HL-60 (cell line): ENCODE data around the gene NGFR.

Source experiments
- DNase-seq, 2 experiments: peaks; one replicate each; pipeline ENCODE4 v3.0.0-alpha.2; 2010 to 2020; ENCODE audit warnings: low read depth in 1 of 2, low spot score in 1 of 2
- H3K27ac ChIP-seq: fragments of 250-450 bp; sonication (Bioruptor Pico); replicated peaks from 2 replicates; pipeline ENCODE4 v1.5.1; 2020; ENCODE audit warnings: mild to moderate bottlenecking, moderate library complexity
- H3K27me3 ChIP-seq: fragments of 250-450 bp; sonication (Bioruptor Pico); 2 replicates; pipeline ENCODE4 v1.5.1; 2021; ENCODE audit warnings: mild to moderate bottlenecking, moderate library complexity; ENCODE audit not compliant: insufficient read depth, poor library complexity, severe bottlenecking
- H3K4me3 ChIP-seq: replicated peaks from 2 replicates; pipeline ENCODE4 v1.5.1; 2011; ENCODE audit warnings: mild to moderate bottlenecking, control low read depth, low read length; ENCODE audit not compliant: insufficient read depth
- GABPA ChIP-seq: IDR thresholded peaks from 2 replicates; pipeline ENCODE4 v1.6.1; 2012; ENCODE audit warnings: low read depth
- POLR2AphosphoS5 ChIP-seq: IDR thresholded peaks from 2 replicates; pipeline ENCODE4 v1.6.1; 2012; ENCODE audit warnings: low read depth
- SPI1 ChIP-seq: IDR thresholded peaks from 2 replicates; pipeline ENCODE4 v1.6.1; 2012; ENCODE audit warnings: low read depth, mild to moderate bottlenecking, borderline replicate concordance
- TF ChIP-seq, protein P1 (sequence below): IDR thresholded peaks from one replicate; pipeline ENCODE4 v1.5.1; 2011; ENCODE audit warnings: low read length, control low read depth, inconsistent platforms; ENCODE audit not compliant: insufficient read depth
- TF ChIP-seq, protein P2 (sequence below): IDR thresholded peaks from 2 replicates; pipeline ENCODE4 v1.6.1; 2012; ENCODE audit warnings: low read depth; ENCODE audit not compliant: insufficient replicate concordance

NGFR gene

DNA sequence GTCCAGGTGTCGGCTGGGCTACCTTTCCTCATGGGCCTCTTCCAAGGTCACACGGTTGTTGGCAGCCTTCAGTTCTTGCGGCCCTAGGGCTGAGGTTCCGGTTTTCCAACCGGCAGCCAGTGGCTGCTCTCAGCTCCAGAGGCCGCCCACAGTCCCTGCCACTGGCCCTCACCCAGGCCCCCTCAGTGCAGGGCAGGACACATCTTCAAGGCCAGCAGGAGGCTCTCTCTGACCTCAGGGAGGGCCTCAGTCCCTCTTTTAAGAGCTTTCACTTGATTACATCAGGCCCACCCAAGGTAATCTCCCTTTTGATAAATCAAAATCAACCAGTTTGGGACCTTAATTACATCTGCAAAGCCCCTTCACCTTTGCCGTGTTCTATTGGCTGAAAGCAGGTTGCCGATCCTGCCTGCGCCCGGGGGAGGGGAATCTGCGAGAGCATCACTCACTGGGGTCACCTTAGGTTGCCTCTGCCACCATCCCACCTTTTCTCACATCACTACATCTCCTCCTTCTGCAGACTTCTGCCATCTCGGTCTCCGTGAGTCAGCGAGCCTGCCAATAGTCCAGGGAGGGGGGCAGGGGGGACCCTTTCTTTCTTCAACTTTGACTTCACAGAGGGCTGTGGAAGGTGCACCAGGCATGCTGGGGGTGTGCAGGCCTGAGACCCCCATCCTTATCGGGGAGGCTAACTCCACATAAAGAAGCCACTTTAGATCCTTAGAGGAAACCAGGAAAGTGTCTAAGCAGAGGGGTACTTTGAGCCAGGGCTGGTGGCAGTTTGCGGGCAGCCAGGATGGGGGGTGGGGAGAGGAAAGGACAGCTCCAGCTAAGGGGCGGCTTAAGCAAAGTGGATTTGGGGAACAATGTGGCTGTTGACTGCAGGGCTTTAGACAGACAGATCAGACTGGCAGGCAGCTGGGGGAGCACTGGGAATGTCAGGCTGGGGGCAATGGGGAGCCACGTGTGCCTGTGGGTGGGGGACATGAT is 51.7 kb downstream of the NGFR start:
- no peaks in the 10 kb centered on the region for H3K27me3 ChIP-seq
- H3K4me3 ChIP-seq, result no peak overlapping the region
- no peak for DNase-seq
- H3K27ac ChIP-seq, result no peak overlapping the region
- TF ChIP-seq, protein P1, sequence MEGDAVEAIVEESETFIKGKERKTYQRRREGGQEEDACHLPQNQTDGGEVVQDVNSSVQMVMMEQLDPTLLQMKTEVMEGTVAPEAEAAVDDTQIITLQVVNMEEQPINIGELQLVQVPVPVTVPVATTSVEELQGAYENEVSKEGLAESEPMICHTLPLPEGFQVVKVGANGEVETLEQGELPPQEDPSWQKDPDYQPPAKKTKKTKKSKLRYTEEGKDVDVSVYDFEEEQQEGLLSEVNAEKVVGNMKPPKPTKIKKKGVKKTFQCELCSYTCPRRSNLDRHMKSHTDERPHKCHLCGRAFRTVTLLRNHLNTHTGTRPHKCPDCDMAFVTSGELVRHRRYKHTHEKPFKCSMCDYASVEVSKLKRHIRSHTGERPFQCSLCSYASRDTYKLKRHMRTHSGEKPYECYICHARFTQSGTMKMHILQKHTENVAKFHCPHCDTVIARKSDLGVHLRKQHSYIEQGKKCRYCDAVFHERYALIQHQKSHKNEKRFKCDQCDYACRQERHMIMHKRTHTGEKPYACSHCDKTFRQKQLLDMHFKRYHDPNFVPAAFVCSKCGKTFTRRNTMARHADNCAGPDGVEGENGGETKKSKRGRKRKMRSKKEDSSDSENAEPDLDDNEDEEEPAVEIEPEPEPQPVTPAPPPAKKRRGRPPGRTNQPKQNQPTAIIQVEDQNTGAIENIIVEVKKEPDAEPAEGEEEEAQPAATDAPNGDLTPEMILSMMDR, result no peak
- TF ChIP-seq SPI1 (no peak), POLR2AphosphoS5 (no peak), GABPA (no peak)
- TF ChIP-seq, protein P2, sequence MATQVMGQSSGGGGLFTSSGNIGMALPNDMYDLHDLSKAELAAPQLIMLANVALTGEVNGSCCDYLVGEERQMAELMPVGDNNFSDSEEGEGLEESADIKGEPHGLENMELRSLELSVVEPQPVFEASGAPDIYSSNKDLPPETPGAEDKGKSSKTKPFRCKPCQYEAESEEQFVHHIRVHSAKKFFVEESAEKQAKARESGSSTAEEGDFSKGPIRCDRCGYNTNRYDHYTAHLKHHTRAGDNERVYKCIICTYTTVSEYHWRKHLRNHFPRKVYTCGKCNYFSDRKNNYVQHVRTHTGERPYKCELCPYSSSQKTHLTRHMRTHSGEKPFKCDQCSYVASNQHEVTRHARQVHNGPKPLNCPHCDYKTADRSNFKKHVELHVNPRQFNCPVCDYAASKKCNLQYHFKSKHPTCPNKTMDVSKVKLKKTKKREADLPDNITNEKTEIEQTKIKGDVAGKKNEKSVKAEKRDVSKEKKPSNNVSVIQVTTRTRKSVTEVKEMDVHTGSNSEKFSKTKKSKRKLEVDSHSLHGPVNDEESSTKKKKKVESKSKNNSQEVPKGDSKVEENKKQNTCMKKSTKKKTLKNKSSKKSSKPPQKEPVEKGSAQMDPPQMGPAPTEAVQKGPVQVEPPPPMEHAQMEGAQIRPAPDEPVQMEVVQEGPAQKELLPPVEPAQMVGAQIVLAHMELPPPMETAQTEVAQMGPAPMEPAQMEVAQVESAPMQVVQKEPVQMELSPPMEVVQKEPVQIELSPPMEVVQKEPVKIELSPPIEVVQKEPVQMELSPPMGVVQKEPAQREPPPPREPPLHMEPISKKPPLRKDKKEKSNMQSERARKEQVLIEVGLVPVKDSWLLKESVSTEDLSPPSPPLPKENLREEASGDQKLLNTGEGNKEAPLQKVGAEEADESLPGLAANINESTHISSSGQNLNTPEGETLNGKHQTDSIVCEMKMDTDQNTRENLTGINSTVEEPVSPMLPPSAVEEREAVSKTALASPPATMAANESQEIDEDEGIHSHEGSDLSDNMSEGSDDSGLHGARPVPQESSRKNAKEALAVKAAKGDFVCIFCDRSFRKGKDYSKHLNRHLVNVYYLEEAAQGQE, result no peak

DNA sequence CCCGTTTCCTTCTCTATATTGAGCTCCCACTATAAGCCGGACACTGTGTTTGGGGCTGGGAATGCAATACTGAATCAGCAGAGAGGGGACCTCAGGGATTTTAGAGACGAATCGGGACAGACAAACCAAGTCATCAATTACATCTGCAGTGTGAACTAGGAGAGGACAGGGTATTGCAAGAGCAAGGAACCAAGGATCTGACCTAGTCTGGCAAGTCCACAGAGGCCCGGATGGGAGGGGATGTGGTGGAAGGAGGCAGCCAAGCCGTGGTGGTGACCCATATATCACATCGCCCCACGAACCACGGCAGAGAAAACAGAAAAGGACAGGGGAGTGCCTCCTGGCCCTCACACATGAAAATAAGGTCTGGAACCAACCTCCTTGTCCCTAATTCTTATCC is 52.5 kb downstream of the NGFR start:
- H3K4me3 ChIP-seq, result no peak overlapping the region
- no peak for DNase-seq
- no peaks in the 10 kb centered on the region for H3K27me3 ChIP-seq
- no peak overlapping the region for H3K27ac ChIP-seq
- TF ChIP-seq, protein P1, result no peak
- TF ChIP-seq GABPA, result no peak
- TF ChIP-seq, protein P2, result no peak
- no peak for TF ChIP-seq SPI1
- no peak for TF ChIP-seq POLR2AphosphoS5

DNA sequence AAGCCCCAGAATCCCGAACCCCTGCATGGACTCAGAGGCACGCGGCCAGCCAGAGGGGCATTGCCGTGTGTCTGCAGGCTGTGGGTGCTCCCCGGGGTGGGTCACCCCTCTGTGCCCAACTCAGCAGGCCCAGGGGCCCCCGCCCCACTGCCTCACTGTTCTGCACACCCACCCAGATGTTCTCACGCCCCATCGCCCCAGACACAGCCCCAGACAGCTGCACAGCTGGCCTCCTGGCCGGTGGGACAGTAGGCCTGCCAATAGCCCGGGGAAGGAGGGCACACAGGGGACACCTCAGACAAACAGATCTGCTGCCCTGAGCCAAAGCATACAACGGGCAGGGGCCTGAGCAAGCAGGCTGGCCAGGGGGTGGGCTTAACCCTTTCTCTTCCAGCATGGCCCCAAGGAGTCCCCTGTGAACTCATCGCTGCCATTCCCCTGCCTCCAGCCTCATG is 53.0 kb downstream of the NGFR start:
- Histone ChIP-seq H3K27me3 (no peaks in the 10 kb centered on the region), H3K27ac (no peak overlapping the region), H3K4me3 (no peak overlapping the region)
- TF ChIP-seq, protein P1, result no peak
- DNase-seq, result no peak
